ENCODE measurements around the gene SRGAP3. TPM values are rescaled to one million over a fixed set of nuclear protein-coding genes. Genes with fewer than 3 reads are reported as not detected.

The SRGAP3 gene
- total RNA-seq, 1 experiment from 2014 or later: 17.9 TPM

DNA sequence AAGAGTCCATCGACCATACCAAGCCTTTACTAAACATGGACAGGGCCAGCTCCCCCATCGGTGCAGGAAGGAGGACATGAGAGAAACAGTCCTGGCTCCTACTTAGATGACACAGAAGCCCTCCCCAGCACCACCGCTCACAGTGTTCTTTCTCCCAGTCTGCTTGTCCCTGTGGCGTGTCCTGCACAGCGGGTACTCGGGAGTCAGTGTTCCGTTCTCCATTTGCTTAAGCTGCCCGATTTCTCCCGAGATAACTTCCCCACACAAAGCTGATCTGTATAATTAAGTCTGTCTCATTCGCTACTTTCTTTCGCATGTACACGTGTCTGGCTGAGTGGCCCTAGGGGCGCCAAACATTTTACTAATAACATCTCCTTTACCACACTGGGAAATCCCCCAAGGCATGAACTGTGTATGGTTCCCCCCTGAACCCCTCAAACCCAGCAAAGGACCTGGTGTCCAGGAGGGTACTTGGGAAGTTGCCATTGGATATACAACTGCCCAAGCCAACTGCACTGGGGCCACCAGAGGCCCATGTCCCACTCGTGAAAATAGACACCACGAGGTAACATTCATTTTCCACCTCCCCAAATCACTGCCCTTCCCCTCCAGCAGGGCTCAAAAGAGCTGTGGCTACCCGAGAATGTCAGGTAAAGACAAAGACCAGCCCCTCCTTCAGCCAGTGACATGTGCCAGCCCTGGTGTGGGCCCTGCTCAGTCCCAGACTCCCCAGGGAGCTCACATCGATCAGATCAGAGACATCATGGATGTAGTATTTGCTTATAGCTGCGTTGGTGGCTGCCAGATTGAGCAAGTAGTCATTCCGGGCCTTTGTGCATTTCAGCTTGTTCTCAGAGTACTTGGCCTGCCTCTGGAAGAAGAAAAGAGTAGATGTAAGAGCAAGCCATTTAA is 189.7 kb downstream of the SRGAP3 start (continued):
- no peak for TF ChIP-seq FOXJ3 (CRISPR knock-in tag; IDR thresholded peaks at IDR 0.05; ENCODE audit: borderline replicate concordance)
- TF ChIP-seq ZNF425 (CRISPR knock-in tag; conservative IDR thresholded peaks at IDR 0.05): no peak
- no peak for TF ChIP-seq ZNF232 (CRISPR knock-in tag; IDR thresholded peaks at IDR 0.05)
- TF ChIP-seq, protein P1, sequence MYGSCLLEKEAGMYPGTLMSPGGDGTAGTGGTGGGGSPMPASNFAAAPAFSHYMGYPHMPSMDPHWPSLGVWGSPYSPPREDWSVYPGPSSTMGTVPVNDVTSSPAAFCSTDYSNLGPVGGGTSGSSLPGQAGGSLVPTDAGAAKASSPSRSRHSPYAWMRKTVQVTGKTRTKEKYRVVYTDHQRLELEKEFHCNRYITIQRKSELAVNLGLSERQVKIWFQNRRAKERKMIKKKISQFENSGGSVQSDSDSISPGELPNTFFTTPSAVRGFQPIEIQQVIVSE (CRISPR knock-in tag; IDR thresholded peaks at IDR 0.05; ENCODE audit: borderline replicate concordance): no peak

- ATAC-seq (no peak), DNase-seq (ENCODE audit: low spot score) (no peak)
- no peaks in the 10 kb centered on the region for H3K27me3 Mint-ChIP-seq (ENCODE audit: low read depth)
- peaks cover 26% of the 10 kb centered on the region for H3K36me3 Mint-ChIP-seq
- peaks cover 18% of the 10 kb centered on the region for H3K9me3 Mint-ChIP-seq
- no peak overlapping the region for H3K27ac Mint-ChIP-seq
- H3K4me1 Mint-ChIP-seq: no peaks in the 10 kb centered on the region; the same call in 1 of the 2 replicates
- no peak for TF ChIP-seq TEAD4 (CRISPR knock-in tag; IDR thresholded peaks at IDR 0.05)
- no peak for TF ChIP-seq ZNF263 (CRISPR knock-in tag; IDR thresholded peaks at IDR 0.05; ENCODE audit: low read depth)
- no peak for TF ChIP-seq ATF6 (CRISPR knock-in tag; IDR thresholded peaks at IDR 0.05)
- no peak for TF ChIP-seq CREM (CRISPR knock-in tag; IDR thresholded peaks at IDR 0.05)
- no peak for TF ChIP-seq ESRRA (CRISPR knock-in tag; IDR thresholded peaks at IDR 0.05; ENCODE audit: borderline replicate concordance)
- TF ChIP-seq, protein P1 (CRISPR knock-in tag; IDR thresholded peaks at IDR 0.05; ENCODE audit: borderline replicate concordance): no peak
- TF ChIP-seq MYBL2 (CRISPR knock-in tag; IDR thresholded peaks at IDR 0.05): no peak
- TF ChIP-seq ZNF138 (CRISPR knock-in tag; conservative IDR thresholded peaks at IDR 0.05): no peak
- TF ChIP-seq EMX1 (CRISPR knock-in tag; IDR thresholded peaks at IDR 0.05): no peak
- no peak for TF ChIP-seq ZMAT4 (CRISPR knock-in tag; IDR thresholded peaks at IDR 0.05)
- TF ChIP-seq, protein P2, sequence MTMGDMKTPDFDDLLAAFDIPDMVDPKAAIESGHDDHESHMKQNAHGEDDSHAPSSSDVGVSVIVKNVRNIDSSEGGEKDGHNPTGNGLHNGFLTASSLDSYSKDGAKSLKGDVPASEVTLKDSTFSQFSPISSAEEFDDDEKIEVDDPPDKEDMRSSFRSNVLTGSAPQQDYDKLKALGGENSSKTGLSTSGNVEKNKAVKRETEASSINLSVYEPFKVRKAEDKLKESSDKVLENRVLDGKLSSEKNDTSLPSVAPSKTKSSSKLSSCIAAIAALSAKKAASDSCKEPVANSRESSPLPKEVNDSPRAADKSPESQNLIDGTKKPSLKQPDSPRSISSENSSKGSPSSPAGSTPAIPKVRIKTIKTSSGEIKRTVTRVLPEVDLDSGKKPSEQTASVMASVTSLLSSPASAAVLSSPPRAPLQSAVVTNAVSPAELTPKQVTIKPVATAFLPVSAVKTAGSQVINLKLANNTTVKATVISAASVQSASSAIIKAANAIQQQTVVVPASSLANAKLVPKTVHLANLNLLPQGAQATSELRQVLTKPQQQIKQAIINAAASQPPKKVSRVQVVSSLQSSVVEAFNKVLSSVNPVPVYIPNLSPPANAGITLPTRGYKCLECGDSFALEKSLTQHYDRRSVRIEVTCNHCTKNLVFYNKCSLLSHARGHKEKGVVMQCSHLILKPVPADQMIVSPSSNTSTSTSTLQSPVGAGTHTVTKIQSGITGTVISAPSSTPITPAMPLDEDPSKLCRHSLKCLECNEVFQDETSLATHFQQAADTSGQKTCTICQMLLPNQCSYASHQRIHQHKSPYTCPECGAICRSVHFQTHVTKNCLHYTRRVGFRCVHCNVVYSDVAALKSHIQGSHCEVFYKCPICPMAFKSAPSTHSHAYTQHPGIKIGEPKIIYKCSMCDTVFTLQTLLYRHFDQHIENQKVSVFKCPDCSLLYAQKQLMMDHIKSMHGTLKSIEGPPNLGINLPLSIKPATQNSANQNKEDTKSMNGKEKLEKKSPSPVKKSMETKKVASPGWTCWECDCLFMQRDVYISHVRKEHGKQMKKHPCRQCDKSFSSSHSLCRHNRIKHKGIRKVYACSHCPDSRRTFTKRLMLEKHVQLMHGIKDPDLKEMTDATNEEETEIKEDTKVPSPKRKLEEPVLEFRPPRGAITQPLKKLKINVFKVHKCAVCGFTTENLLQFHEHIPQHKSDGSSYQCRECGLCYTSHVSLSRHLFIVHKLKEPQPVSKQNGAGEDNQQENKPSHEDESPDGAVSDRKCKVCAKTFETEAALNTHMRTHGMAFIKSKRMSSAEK (CRISPR knock-in tag; IDR thresholded peaks at IDR 0.05; ENCODE audit: borderline replicate concordance): no peak
- TF ChIP-seq, protein P3, sequence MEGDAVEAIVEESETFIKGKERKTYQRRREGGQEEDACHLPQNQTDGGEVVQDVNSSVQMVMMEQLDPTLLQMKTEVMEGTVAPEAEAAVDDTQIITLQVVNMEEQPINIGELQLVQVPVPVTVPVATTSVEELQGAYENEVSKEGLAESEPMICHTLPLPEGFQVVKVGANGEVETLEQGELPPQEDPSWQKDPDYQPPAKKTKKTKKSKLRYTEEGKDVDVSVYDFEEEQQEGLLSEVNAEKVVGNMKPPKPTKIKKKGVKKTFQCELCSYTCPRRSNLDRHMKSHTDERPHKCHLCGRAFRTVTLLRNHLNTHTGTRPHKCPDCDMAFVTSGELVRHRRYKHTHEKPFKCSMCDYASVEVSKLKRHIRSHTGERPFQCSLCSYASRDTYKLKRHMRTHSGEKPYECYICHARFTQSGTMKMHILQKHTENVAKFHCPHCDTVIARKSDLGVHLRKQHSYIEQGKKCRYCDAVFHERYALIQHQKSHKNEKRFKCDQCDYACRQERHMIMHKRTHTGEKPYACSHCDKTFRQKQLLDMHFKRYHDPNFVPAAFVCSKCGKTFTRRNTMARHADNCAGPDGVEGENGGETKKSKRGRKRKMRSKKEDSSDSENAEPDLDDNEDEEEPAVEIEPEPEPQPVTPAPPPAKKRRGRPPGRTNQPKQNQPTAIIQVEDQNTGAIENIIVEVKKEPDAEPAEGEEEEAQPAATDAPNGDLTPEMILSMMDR (IDR thresholded peaks at IDR 0.05): no peak
- TF ChIP-seq ZNF317 (CRISPR knock-in tag; IDR thresholded peaks at IDR 0.05; ENCODE audit: borderline replicate concordance, low read depth): no peak
- TF ChIP-seq ZNF512 (CRISPR knock-in tag; IDR thresholded peaks at IDR 0.05; ENCODE audit: borderline replicate concordance): no peak
- TF ChIP-seq MLX (CRISPR knock-in tag; IDR thresholded peaks at IDR 0.05): no peak
- ChIA-PET CTCF (interaction anchor here (1.0 kb wide), 1 partner anchor 69 kb away, joined by 3 read pairs; no protein-coding TSS in a partner anchor), POLR2A (no interaction called here)
- H3K4me3 Mint-ChIP-seq: no peak overlapping the region
These were observed 192.9 kb downstream of the SRGAP3 start for GRCh38 chr3:9056581-9056980.

Measured in WTC11 (cell line).